CD4-positive, alpha-beta T cell treated with Interleukin-15 for 1 hour (primary cell): ENCODE measurements around the gene C1orf116.
"Not testable (repeated sequence)": the region's sequence is repeated elsewhere in the genome, so short reads cannot be mapped to it uniquely, and the experiment has no call there.

ENCODE experiments used
- DNase-seq: peaks from one replicate; pipeline ENCODE4 v3.0.0-alpha.2; 2020

Gene C1orf116

GRCh38 chr1:207058878-207059867 is 26.6 kb upstream of the C1orf116 start:
- no peak for DNase-seq

GRCh38 chr1:207058252-207058651 is 25.7 kb upstream of the C1orf116 start:
- no peak for DNase-seq

GRCh38 chr1:207056673-207057072 is 24.1 kb upstream of the C1orf116 start:
- no peak for DNase-seq

- no peak for DNase-seq
Observed at GRCh38 chr1:207055386-207056001, 22.9 kb upstream of the C1orf116 start.

GRCh38 chr1:207054491-207054890 is 21.9 kb upstream of the C1orf116 start:
- no peak for DNase-seq

GRCh38 chr1:207052911-207053769 is 20.6 kb upstream of the C1orf116 start, which contains the start of gene PFKFB2:
Gene PFKFB2, plus strand, starts transcription at chr1:207053275. Its CDS starts 1,443 bp downstream, at chr1:207054718.
- DNase-seq: peak; percentile 95

- no peak for DNase-seq
Observed at GRCh38 chr1:207051191-207051943, 18.8 kb upstream of the C1orf116 start, which contains the start of gene YOD1. Gene YOD1, minus strand, starts transcription at chr1:207051208. Its CDS starts 178 bp downstream, at chr1:207051030.

- peak; percentile 90 for DNase-seq
Observed at GRCh38 chr1:207050480-207051190, 18.1 kb upstream of the C1orf116 start.

- peak; percentile 37 for DNase-seq
Observed at GRCh38 chr1:207049974-207050391, 17.4 kb upstream of the C1orf116 start.

GRCh38 chr1:207049514-207049913 is 17.0 kb upstream of the C1orf116 start:
- no peak for DNase-seq

- no peak for DNase-seq
Observed at GRCh38 chr1:207049054-207049453, 16.5 kb upstream of the C1orf116 start.

GRCh38 chr1:207048041-207048440 is 15.5 kb upstream of the C1orf116 start:
- DNase-seq: no peak

- no peak for DNase-seq
Observed at GRCh38 chr1:207047505-207047904, 14.9 kb upstream of the C1orf116 start.

- no peak for DNase-seq
Observed at GRCh38 chr1:207045453-207045852, 12.9 kb upstream of the C1orf116 start.

- DNase-seq: not testable (repeated sequence)
Observed at GRCh38 chr1:207041397-207041796, 8.8 kb upstream of the C1orf116 start.

- DNase-seq: no peak
Observed at GRCh38 chr1:207040181-207040533, 7.6 kb upstream of the C1orf116 start.

GRCh38 chr1:207039380-207040180 is 7.0 kb upstream of the C1orf116 start:
- DNase-seq: no peak

- no peak for DNase-seq
Observed at GRCh38 chr1:207036865-207037264, 4.3 kb upstream of the C1orf116 start.

GRCh38 chr1:207035877-207036551 is 3.5 kb upstream of the C1orf116 start:
- DNase-seq: no peak

- DNase-seq: no peak
Observed at GRCh38 chr1:207034998-207035397, 2.4 kb upstream of the C1orf116 start.
